ENCODE measurements around the gene SURF6. TPM values are rescaled to one million over a fixed set of nuclear protein-coding genes. Genes with fewer than 3 reads are reported as not detected.

The SURF6 gene
- total and polyA plus RNA-seq, 7 donors, result 13.9 to 43.1 (median 20.1) TPM

DNA sequence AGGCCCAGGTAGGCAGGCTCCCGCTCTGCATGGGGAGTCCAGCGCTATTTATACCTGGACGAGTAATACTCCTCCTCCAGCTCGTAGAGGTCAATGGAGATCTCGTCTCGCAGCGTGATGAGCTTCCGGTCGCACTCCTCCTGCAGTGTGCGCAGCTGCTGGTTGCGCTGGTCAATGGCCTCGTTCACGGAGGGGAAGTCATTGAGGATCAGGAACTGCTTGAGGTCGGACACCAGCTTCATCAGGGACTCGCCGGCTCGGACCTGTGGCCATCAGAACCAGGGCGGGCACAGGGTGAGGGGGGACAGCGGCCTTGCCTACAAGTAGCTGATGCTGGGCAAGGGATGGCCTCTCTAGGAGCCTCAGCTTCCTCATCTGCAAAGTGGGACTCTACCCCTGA lies 8.1 kb upstream of the SURF6 start:
- no peak for DNase-seq
- no peak overlapping the region for H3K27ac ChIP-seq
- H3K27me3 ChIP-seq, result no peaks in the 10 kb centered on the region
- peaks cover 33 to 69% (median 48%) of the 10 kb centered on the region in 4 donors for H3K36me3 ChIP-seq
- H3K9me3 ChIP-seq, result no peaks in the 10 kb centered on the region
- WGBS, 2 donors, result 97% methylated on average over 19 of the region's 19 CpGs
- TF ChIP-seq EP300 (IDR thresholded peaks at IDR 0.05), result no peak
- TF ChIP-seq, protein P1, sequence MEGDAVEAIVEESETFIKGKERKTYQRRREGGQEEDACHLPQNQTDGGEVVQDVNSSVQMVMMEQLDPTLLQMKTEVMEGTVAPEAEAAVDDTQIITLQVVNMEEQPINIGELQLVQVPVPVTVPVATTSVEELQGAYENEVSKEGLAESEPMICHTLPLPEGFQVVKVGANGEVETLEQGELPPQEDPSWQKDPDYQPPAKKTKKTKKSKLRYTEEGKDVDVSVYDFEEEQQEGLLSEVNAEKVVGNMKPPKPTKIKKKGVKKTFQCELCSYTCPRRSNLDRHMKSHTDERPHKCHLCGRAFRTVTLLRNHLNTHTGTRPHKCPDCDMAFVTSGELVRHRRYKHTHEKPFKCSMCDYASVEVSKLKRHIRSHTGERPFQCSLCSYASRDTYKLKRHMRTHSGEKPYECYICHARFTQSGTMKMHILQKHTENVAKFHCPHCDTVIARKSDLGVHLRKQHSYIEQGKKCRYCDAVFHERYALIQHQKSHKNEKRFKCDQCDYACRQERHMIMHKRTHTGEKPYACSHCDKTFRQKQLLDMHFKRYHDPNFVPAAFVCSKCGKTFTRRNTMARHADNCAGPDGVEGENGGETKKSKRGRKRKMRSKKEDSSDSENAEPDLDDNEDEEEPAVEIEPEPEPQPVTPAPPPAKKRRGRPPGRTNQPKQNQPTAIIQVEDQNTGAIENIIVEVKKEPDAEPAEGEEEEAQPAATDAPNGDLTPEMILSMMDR (IDR thresholded peaks at IDR 0.05), result no peak
- no peak for TF ChIP-seq POLR2A (IDR thresholded peaks at IDR 0.05)
- TF ChIP-seq POLR2AphosphoS5 (IDR thresholded peaks at IDR 0.05), result no peak
- H3K4me3 ChIP-seq, result no peak overlapping the region
- intact Hi-C loops (cut with DNase I), result no loop called here
- H3K4me1 ChIP-seq, result peaks cover 0 to 22% (median 19%) of the 10 kb centered on the region in 4 donors

DNA sequence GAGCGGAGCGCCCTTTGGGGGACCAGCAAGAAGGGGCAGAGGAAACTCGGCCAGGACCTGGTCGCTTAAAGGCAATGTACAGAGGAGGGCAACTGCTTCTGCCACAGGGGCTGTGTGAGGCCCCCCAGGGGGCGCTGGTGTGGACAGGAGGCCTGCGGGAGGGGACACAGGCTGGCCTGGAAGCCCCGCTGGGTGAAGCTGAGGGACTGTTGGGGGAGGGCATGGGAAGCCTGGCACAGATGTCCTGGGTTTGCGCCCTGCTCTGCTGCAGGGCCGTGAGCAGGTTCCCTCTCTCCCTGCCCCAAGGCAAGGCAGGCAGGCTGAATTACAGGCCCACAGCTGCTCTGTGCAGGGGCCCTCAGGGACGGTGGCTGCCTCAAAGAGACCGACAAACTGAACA lies 6.6 kb upstream of the SURF6 start:
- Histone ChIP-seq H3K4me3 (no peak overlapping the region), H3K27ac (no peak overlapping the region), H3K36me3 (peaks cover 33 to 78% (median 48%) of the 10 kb centered on the region in 4 donors), H3K27me3 (no peaks in the 10 kb centered on the region), H3K9me3 (no peaks in the 10 kb centered on the region), H3K4me1 (peaks cover 0 to 15% (median 14%) of the 10 kb centered on the region in 4 donors)
- 83 to 88% methylated on average over 11 of the region's 11 CpGs for WGBS, 2 donors
- no peak for TF ChIP-seq POLR2A (IDR thresholded peaks at IDR 0.05)
- TF ChIP-seq, protein P1 (IDR thresholded peaks at IDR 0.05), result no peak
- TF ChIP-seq POLR2AphosphoS5 (IDR thresholded peaks at IDR 0.05), result no peak
- no peak for TF ChIP-seq EP300 (IDR thresholded peaks at IDR 0.05)
- DNase-seq, result no peak
- intact Hi-C loops (cut with DNase I), result no loop called here

DNA sequence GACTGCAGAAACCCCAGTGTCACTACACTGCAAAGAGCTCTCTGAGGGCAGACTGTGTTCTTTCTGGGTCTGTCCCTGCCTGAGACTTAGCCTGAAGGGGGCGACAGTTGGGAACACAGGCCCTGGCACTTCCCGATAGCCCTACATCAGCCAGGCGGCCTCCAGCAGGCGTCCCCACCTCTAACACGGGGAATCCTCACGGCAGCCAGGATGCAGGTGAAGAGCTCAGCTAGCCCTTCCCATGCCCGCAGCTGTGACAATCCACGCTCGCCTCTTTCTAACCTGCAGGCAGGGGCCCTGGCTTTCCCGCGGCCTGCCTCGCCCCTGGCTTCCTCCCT lies 6.0 kb upstream of the SURF6 start:
- DNase-seq, result no peak
- intact Hi-C loops (cut with DNase I), result no loop called here
- Histone ChIP-seq H3K36me3 (peaks cover 33 to 78% (median 48%) of the 10 kb centered on the region in 4 donors), H3K27ac (no peak overlapping the region), H3K9me3 (no peaks in the 10 kb centered on the region), H3K27me3 (no peaks in the 10 kb centered on the region), H3K4me3 (no peak overlapping the region), H3K4me1 (peaks cover 0 to 14% (median 14%) of the 10 kb centered on the region in 4 donors)
- 83 to 87% methylated on average over 12 of the region's 12 CpGs for WGBS, 2 donors
- no peak for TF ChIP-seq POLR2A (IDR thresholded peaks at IDR 0.05)
- no peak for TF ChIP-seq EP300 (IDR thresholded peaks at IDR 0.05)
- TF ChIP-seq, protein P1 (IDR thresholded peaks at IDR 0.05), result no peak
- TF ChIP-seq POLR2AphosphoS5 (IDR thresholded peaks at IDR 0.05), result no peak

DNA sequence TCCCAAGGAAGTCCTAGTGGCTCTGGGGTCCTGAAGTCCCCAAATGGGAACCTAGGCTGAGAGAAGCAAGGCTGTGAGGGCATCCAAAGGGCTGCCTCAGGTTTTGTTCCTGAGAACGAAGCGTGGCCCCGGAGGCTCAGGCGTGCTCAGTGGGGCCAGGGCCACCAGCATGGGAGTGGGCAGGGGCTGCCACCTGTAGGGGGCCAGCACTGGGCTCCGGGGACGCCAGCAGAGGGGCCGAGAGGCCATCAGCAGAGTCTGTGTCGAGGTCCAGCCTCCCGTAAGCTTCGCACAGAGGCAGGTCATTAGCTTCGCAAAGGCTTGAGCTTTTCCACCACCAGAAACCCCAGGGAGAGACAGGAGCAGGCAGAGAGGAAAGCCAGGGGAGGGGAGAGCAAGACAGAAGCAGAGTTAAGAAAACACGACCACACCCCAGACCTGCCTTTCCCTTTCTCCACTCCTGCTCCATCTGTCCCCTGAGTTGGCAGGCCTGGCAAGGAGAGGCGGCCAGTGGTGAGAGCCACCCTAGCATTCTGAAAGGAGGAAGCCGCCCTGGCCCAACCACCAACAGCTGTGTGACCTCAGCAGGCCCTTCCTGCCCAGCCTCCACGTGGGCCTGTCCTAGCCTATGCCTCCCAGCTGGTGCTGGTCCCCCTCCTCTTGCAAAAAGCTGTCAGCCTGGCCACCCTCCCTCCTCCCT lies 5.5 kb upstream of the SURF6 start:
- WGBS, 2 donors, result 85 to 88% methylated on average over 15 of the region's 15 CpGs
- Histone ChIP-seq H3K27ac (peak overlapping the region in 3 of 4 donors; percentile 4 to 25 (median 25)), H3K9me3 (no peaks in the 10 kb centered on the region), H3K4me1 (peaks cover 0 to 13% (median 13%) of the 10 kb centered on the region in 4 donors), H3K27me3 (no peaks in the 10 kb centered on the region), H3K4me3 (no peak overlapping the region), H3K36me3 (peaks cover 33 to 78% (median 48%) of the 10 kb centered on the region in 4 donors)
- DNase-seq, result peak; percentile 82
- intact Hi-C loops (cut with DNase I), result no loop called here
- peak in 1 of 4 donors; percentile 33 for TF ChIP-seq POLR2AphosphoS5 (IDR thresholded peaks at IDR 0.05)
- TF ChIP-seq POLR2A (IDR thresholded peaks at IDR 0.05), result no peak

DNA sequence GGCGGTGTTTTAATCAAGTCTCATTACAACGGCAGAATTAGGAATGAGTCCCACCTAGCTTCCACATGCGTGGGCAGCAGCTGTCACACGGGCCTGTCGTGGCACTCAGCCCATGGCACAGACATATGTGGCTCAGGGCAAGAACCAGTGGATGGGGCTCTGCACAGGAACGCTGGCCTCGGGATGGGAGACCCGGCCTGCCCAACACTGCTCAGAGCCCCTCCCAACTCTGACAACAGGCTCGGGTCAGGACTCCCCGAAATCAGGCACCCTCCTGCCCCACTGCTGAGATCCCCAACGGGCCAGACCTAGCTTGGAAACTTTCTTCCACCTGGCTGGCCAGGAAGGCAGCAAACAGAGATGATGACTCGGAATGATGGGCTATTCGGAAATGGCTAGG lies 4.9 kb upstream of the SURF6 start:
- no peak for TF ChIP-seq POLR2A (IDR thresholded peaks at IDR 0.05)
- no peak for TF ChIP-seq EP300 (IDR thresholded peaks at IDR 0.05)
- TF ChIP-seq, protein P1 (IDR thresholded peaks at IDR 0.05), result no peak
- Histone ChIP-seq H3K9me3 (no peaks in the 10 kb centered on the region), H3K27ac (peak overlapping the region in 2 of 4 donors; percentile 4 to 25), H3K36me3 (peaks cover 33 to 78% (median 47%) of the 10 kb centered on the region in 4 donors), H3K4me1 (peaks cover 0 to 11% (median 9%) of the 10 kb centered on the region in 4 donors), H3K27me3 (no peaks in the 10 kb centered on the region), H3K4me3 (no peak overlapping the region)
- 88 to 91% methylated on average over 13 of the region's 13 CpGs for WGBS, 2 donors
- DNase-seq, result no peak
- intact Hi-C loops (cut with DNase I), result no loop called here

All from sigmoid colon (tissue), 7 donors.